ENCODE results near the gene ATP12A. TPM values are rescaled to one million over a fixed set of nuclear protein-coding genes. Genes with fewer than 3 reads are reported as not detected.
A peak's percentile ranks its signal among the peaks of the same experiment; 100 is the strongest.

The ATP12A gene
- total RNA-seq, 1 donor from 2014 or later = not detected

DNA sequence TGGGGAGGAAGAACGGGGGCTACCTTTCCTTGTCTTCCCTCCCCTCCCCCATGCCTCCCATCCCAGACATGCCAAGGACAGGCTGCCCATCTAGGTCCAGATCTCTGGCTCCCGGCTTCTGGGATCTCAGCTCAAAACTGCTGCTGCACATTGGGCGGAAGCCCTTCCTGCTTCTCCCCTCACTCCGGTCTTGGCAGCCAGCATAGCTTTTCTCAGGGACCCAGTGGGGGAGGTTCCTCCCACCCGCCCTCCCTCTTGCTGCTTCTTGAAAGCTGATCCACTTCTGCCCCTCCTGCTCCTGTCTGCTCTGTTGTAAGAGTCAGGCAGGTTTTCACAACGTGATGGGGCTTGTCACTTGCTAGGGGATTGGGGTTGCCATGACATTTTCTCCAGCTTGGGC is 62.1 kb downstream of the ATP12A start:
- H3K4me3 ChIP-seq = no peak overlapping the region
- no peak overlapping the region for H3K27ac ChIP-seq
- DNase-seq (ENCODE audit: extremely low spot score in 2 of 2) = no peak
- no peak for TF ChIP-seq POLR2A (IDR thresholded peaks at IDR 0.05)
- no peak for TF ChIP-seq POLR2AphosphoS5 (IDR thresholded peaks at IDR 0.05; ENCODE audit: insufficient read depth in 1 of 2, low read depth in 1 of 2)
- no peak for TF ChIP-seq CTCF (IDR thresholded peaks at IDR 0.05)
- H3K4me1 ChIP-seq = peaks cover 15% of the 10 kb centered on the region
- no peaks in the 10 kb centered on the region for H3K9me3 ChIP-seq
- intact Hi-C loops (cut with DNase I) = no loop called here
- H3K36me3 ChIP-seq = no peaks in the 10 kb centered on the region
- H3K27me3 ChIP-seq = no peaks in the 10 kb centered on the region

DNA sequence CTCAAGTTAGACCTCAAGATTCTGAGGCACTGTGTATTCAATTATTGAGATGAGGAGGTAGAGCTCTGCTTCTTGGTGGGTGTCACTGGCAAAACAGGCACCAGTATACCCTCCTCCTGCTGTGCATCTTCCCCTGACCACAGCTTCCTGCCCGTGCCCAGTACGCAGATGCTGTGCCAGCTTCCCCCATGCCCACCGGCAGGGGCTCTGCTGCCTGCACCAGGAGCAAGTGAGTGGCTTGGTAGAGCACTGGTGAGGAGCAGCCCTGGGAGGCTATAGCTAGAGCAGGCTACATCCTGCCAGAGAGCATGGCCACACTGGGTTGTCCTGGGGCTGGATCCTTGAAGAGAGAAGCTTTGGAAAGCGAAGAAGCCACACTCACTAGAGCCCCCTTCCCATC is 62.8 kb downstream of the ATP12A start:
- Histone ChIP-seq H3K27me3 (no peaks in the 10 kb centered on the region), H3K9me3 (no peaks in the 10 kb centered on the region), H3K4me3 (no peak overlapping the region), H3K4me1 (peaks cover 22% of the 10 kb centered on the region), H3K36me3 (no peaks in the 10 kb centered on the region), H3K27ac (no peak overlapping the region)
- DNase-seq (ENCODE audit: extremely low spot score in 2 of 2) = no peak
- intact Hi-C loops (cut with DNase I) = no loop called here
- TF ChIP-seq POLR2AphosphoS5 (IDR thresholded peaks at IDR 0.05; ENCODE audit: insufficient read depth in 1 of 2, low read depth in 1 of 2) = no peak
- TF ChIP-seq CTCF (IDR thresholded peaks at IDR 0.05) = no peak
- TF ChIP-seq POLR2A (IDR thresholded peaks at IDR 0.05) = no peak

GRCh38 chr13:24744247-24744646 is 64.0 kb downstream of the ATP12A start:
- DNase-seq (ENCODE audit: extremely low spot score in 2 of 2) = no peak
- Histone ChIP-seq H3K27me3 (no peaks in the 10 kb centered on the region), H3K4me1 (peaks cover 22% of the 10 kb centered on the region), H3K36me3 (no peaks in the 10 kb centered on the region), H3K27ac (no peak overlapping the region), H3K4me3 (no peak overlapping the region), H3K9me3 (no peaks in the 10 kb centered on the region)
- intact Hi-C loops (cut with DNase I) = no loop called here
- TF ChIP-seq POLR2A (IDR thresholded peaks at IDR 0.05) = no peak
- TF ChIP-seq CTCF (IDR thresholded peaks at IDR 0.05) = no peak
- TF ChIP-seq POLR2AphosphoS5 (IDR thresholded peaks at IDR 0.05; ENCODE audit: insufficient read depth in 1 of 2, low read depth in 1 of 2) = no peak

DNA sequence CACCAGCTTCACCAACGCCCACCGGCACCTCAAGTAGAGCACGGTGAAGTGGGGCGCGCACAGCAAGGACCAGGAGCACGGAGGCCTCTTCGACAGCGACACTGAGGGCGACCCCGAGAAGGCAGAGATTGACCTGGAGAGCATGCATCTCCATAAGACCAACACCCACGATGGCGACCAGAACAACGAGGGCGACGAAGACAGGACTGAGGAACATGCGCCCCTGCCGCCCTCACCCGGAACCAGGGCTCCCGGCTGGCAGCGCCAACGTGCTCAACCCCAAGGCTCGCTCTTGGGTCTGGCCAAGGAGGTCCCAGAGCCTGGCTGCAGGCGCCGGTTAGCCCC is 65.3 kb downstream of the ATP12A start:
- no peaks in the 10 kb centered on the region for H3K9me3 ChIP-seq
- TF ChIP-seq CTCF (IDR thresholded peaks at IDR 0.05) = no peak
- no peak for TF ChIP-seq POLR2A (IDR thresholded peaks at IDR 0.05)
- no peak overlapping the region for H3K27ac ChIP-seq
- H3K4me1 ChIP-seq = peaks cover 22% of the 10 kb centered on the region
- intact Hi-C loops (cut with DNase I) = no loop called here
- H3K4me3 ChIP-seq = no peak overlapping the region
- H3K27me3 ChIP-seq = no peaks in the 10 kb centered on the region
- no peaks in the 10 kb centered on the region for H3K36me3 ChIP-seq
- no peak for DNase-seq (ENCODE audit: extremely low spot score in 2 of 2)

GRCh38 chr13:24745861-24746617 is 65.8 kb downstream of the ATP12A start:
- H3K4me1 ChIP-seq = peaks cover 22% of the 10 kb centered on the region
- DNase-seq (ENCODE audit: extremely low spot score in 2 of 2) = no peak
- TF ChIP-seq CTCF (IDR thresholded peaks at IDR 0.05) = no peak
- no peak for TF ChIP-seq POLR2AphosphoS5 (IDR thresholded peaks at IDR 0.05; ENCODE audit: insufficient read depth in 1 of 2, low read depth in 1 of 2)
- no peak for TF ChIP-seq POLR2A (IDR thresholded peaks at IDR 0.05)
- H3K27ac ChIP-seq = no peak overlapping the region
- no peaks in the 10 kb centered on the region for H3K9me3 ChIP-seq
- intact Hi-C loops (cut with DNase I) = no loop called here
- peak overlapping the region in 1 of 2 donors; percentile 30 for H3K4me3 ChIP-seq
- no peaks in the 10 kb centered on the region for H3K27me3 ChIP-seq
- no peaks in the 10 kb centered on the region for H3K36me3 ChIP-seq

Measured in vagina (tissue), 2 donors.